HK-2 (cell line): ENCODE data around the gene SHISA5.
A peak's percentile ranks its signal among the peaks of the same experiment; 100 is the strongest.

Source experiments
- DNase-seq: peaks from one replicate; pipeline ENCODE4 v3.0.0-alpha.2; 2018; ENCODE audit not compliant: unreplicated experiment

Gene SHISA5

GRCh38 chr3:48459773-48460516 lies 44.0 kb downstream of the SHISA5 start:
- DNase-seq, result no peak

- DNase-seq, result no peak
Measured at GRCh38 chr3:48459331-48459730, 44.6 kb downstream of the SHISA5 start.

GRCh38 chr3:48456456-48456855 lies 47.5 kb downstream of the SHISA5 start:
- no peak for DNase-seq

- no peak for DNase-seq
Measured at GRCh38 chr3:48451270-48451669, 52.7 kb downstream of the SHISA5 start.

- peak; percentile 85 for DNase-seq
Measured at GRCh38 chr3:48446425-48447193, 57.4 kb downstream of the SHISA5 start, which contains the start of gene ATRIP. ATRIP (plus strand) TSS chr3:48446737; CDS start chr3:48446846, 109 bp downstream.

GRCh38 chr3:48446043-48446424 lies 57.9 kb downstream of the SHISA5 start:
- no peak for DNase-seq

GRCh38 chr3:48445277-48445882 lies 58.6 kb downstream of the SHISA5 start:
- DNase-seq, result no peak

- no peak for DNase-seq
Measured at GRCh38 chr3:48441940-48442339, 62.0 kb downstream of the SHISA5 start.

GRCh38 chr3:48440590-48440958 lies 63.4 kb downstream of the SHISA5 start:
- DNase-seq, result no peak

- peak; percentile 95 for DNase-seq
Measured at GRCh38 chr3:48439820-48440589, 64.0 kb downstream of the SHISA5 start, which contains the start of the genes CCDC51 and TMA7. CCDC51 (minus strand) TSS chr3:48440119; CDS start chr3:48435128, 4,991 bp downstream. TMA7 (plus strand) TSS chr3:48440257; CDS start chr3:48440297, 40 bp downstream.

- no peak for DNase-seq
Measured at GRCh38 chr3:48437812-48438211, 66.2 kb downstream of the SHISA5 start.

- no peak for DNase-seq
Measured at GRCh38 chr3:48436855-48437254, 67.1 kb downstream of the SHISA5 start.

GRCh38 chr3:48436477-48436787 lies 67.5 kb downstream of the SHISA5 start:
- no peak for DNase-seq

GRCh38 chr3:48435774-48436476 lies 68.0 kb downstream of the SHISA5 start:
- peak; percentile 80 for DNase-seq

- DNase-seq, result no peak
Measured at GRCh38 chr3:48435223-48435595, 68.8 kb downstream of the SHISA5 start.

- DNase-seq, result no peak
Measured at GRCh38 chr3:48434591-48435222, 69.3 kb downstream of the SHISA5 start.

- no peak for DNase-seq
Measured at GRCh38 chr3:48433472-48434118, 70.4 kb downstream of the SHISA5 start.

GRCh38 chr3:48432411-48433371 lies 71.3 kb downstream of the SHISA5 start:
- DNase-seq, result no peak
